ENCODE data around the gene TRIP13.

DNA sequence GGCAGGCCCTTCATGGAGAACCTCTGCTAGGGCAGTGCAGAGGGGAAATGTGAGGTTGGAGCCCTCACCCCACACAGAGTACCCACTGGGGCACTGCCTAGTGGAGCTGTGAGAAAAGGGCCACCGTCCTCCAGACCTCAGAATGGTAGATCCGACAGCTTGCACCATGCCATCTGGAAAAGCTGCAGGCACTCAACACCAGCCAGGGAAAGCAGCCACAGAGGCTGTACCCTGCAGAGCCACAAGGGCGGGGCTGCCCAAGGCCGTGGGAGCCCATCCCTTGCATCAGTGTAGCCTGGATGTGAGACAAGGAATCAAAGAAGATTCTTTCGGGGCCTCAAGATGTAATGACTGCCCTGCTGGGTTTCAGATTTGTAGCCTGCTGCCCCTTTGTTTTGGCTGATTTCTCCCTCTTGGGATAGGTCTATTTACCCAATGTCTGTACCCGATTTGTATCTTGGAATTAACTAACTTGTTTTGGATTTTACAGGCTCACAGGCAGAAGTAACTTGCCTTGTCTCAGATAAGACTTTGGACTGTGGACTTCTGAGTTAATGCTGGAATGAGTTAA is 25.3 kb upstream of the TRIP13 start:
- TF ChIP-seq ZNF561 (tag by site-specific recombination; IDR thresholded peaks at IDR 0.05; ENCODE audit: borderline replicate concordance): no peak
- no peak for TF ChIP-seq HOXC10 (CRISPR knock-in tag; IDR thresholded peaks at IDR 0.05)
- TF ChIP-seq, protein P1, sequence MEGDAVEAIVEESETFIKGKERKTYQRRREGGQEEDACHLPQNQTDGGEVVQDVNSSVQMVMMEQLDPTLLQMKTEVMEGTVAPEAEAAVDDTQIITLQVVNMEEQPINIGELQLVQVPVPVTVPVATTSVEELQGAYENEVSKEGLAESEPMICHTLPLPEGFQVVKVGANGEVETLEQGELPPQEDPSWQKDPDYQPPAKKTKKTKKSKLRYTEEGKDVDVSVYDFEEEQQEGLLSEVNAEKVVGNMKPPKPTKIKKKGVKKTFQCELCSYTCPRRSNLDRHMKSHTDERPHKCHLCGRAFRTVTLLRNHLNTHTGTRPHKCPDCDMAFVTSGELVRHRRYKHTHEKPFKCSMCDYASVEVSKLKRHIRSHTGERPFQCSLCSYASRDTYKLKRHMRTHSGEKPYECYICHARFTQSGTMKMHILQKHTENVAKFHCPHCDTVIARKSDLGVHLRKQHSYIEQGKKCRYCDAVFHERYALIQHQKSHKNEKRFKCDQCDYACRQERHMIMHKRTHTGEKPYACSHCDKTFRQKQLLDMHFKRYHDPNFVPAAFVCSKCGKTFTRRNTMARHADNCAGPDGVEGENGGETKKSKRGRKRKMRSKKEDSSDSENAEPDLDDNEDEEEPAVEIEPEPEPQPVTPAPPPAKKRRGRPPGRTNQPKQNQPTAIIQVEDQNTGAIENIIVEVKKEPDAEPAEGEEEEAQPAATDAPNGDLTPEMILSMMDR (tag by site-specific recombination; IDR thresholded peaks at IDR 0.05): no peak
- no peak for TF ChIP-seq ZNF274 (IDR thresholded peaks at IDR 0.05; ENCODE audit: low read length)
- no peak for TF ChIP-seq ZNF274 (tag by site-specific recombination; IDR thresholded peaks at IDR 0.05; ENCODE audit: borderline replicate concordance)
- TF ChIP-seq ZNF530 (tag by site-specific recombination; IDR thresholded peaks at IDR 0.05; ENCODE audit: low read depth): no peak

All from HEK293 (cell line).